Body of pancreas (tissue), 4 donors: ENCODE measurements around the gene MAN2B1. TPM values are rescaled to one million over a fixed set of nuclear protein-coding genes. Genes with fewer than 3 reads are reported as not detected.
"Not testable (repeated sequence)": the region's sequence is repeated elsewhere in the genome, so short reads cannot be mapped to it uniquely, and the experiment has no call there.

Experiments used
- ATAC-seq: fragments of 150-250 bp; one replicate; pipeline ENCODE4 v1.9.1; 2016
- DNase-seq, 4 donors: peaks; one replicate each; pipeline ENCODE4 v3.0.0-alpha.2; 2019
- H3K27ac ChIP-seq, 4 donors: fragments of 200-600 bp; sonication (generic); 1 replicate in 3 of 4; 2 replicates in 1 of 4; pipeline versions ENCODE4 v1.5.1 to v1.6.1; 2016 to 2019; ENCODE audit warnings: mild to moderate bottlenecking in 1 of 4, mixed read lengths in 1 of 4, moderate library complexity in 1 of 4
- H3K27me3 ChIP-seq, 2 donors: fragments of 200-600 bp; sonication (generic); one replicate each; pipeline ENCODE4 v1.6.0; 2016; ENCODE audit warnings: mild to moderate bottlenecking in 1 of 2
- H3K36me3 ChIP-seq, 2 donors: fragments of 200-600 bp; sonication (generic); replicated peaks in 1 of 2; 2 replicates each; pipeline ENCODE4 v1.5.1; 2016; ENCODE audit warnings: low read depth in 2 of 2; ENCODE audit not compliant: insufficient read depth in 1 of 2
- H3K4me1 ChIP-seq: fragments of 200-600 bp; sonication (generic); one replicate; pipeline ENCODE4 v1.6.0; 2016
- H3K4me3 ChIP-seq, 2 donors: fragments of 200-600 bp; sonication (generic); 1 replicate in 1 of 2; 2 replicates in 1 of 2; pipeline ENCODE4 v1.5.1; 2016 to 2019
- H3K9me3 ChIP-seq, 3 donors: fragments of 200-600 bp; sonication (generic); 1 replicate in 2 of 3; 2 replicates in 1 of 3; pipeline ENCODE4 v1.5.1; 2016
- POLR2A ChIP-seq, 3 donors: fragments of 450-650 bp; IDR thresholded peaks; one replicate each; pipeline ENCODE4 v1.6.1; 2016; ENCODE audit warnings: antibody characterized with exemption in 3 of 3, mild to moderate bottlenecking in 2 of 3
- WGBS, 2 donors: methylation state at CpG; one replicate each; pipeline ENCODE4 v1.1.5; 2017; 5-methylcytosine and 5-hydroxymethylcytosine counted together
- intact Hi-C: fragments of 100-400 bp; cut with DNase I; formaldehyde crosslinking; loops from one replicate; pipeline ENCODE4 v1.15.1; 2023
- total RNA-seq, 2 donors: library from RNA; depleted of rRNA; stranded (reverse); fragments of >200 nt; gene quantifications; one replicate each; pipeline ENCODE4 v1.1.0, GENCODE V29; 2016
- TF ChIP-seq, protein P1 (sequence below), 7 experiments: fragments of 450-650 bp in 4 of 7; fragments of 200-600 bp in 3 of 7; sonication (generic) in 3 of 7; IDR thresholded peaks; one replicate each; pipeline ENCODE4 v1.5.1; 2016 to 2019; ENCODE audit warnings: antibody characterized with exemption in 7 of 7

The MAN2B1 gene
- total RNA-seq, 2 donors from 2014 or later: 30.0 to 48.0 TPM

DNA sequence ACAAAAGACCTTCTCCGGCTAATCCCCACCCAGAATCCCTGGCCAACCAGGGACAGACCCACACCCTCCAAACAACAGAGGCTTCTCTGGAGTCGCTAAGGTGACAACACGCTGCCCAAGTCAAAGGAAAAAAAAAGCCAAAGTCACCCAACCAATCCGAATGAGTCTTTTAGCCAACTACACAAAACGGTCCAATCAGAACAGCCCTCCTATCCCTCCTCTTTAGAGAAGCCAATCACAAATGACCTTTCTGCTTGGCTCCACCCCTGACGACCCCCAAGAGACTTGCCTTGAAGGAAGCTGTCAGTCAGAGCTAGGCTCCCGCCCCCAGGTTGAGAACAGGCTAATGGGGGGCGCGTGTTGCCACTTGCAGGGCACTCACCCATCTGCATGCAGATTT, 36.5 kb upstream of the MAN2B1 start:
- TF ChIP-seq POLR2A (IDR thresholded peaks at IDR 0.05): no peak
- TF ChIP-seq, protein P1, sequence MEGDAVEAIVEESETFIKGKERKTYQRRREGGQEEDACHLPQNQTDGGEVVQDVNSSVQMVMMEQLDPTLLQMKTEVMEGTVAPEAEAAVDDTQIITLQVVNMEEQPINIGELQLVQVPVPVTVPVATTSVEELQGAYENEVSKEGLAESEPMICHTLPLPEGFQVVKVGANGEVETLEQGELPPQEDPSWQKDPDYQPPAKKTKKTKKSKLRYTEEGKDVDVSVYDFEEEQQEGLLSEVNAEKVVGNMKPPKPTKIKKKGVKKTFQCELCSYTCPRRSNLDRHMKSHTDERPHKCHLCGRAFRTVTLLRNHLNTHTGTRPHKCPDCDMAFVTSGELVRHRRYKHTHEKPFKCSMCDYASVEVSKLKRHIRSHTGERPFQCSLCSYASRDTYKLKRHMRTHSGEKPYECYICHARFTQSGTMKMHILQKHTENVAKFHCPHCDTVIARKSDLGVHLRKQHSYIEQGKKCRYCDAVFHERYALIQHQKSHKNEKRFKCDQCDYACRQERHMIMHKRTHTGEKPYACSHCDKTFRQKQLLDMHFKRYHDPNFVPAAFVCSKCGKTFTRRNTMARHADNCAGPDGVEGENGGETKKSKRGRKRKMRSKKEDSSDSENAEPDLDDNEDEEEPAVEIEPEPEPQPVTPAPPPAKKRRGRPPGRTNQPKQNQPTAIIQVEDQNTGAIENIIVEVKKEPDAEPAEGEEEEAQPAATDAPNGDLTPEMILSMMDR (IDR thresholded peaks at IDR 0.05): no peak
- peak; percentile 16 for ATAC-seq
- peaks cover 20 to 36% of the 10 kb centered on the region in 2 donors for H3K36me3 ChIP-seq
- DNase-seq: no peak
- no peak overlapping the region for H3K4me3 ChIP-seq
- H3K27ac ChIP-seq: no peak overlapping the region
- no peaks in the 10 kb centered on the region for H3K4me1 ChIP-seq
- intact Hi-C loops: no loop called here
- WGBS, 2 donors: 73 to 80% methylated on average over 6 to 9 of the region's 9 CpGs
- H3K9me3 ChIP-seq: no peaks in the 10 kb centered on the region
- no peaks in the 10 kb centered on the region for H3K27me3 ChIP-seq

DNA sequence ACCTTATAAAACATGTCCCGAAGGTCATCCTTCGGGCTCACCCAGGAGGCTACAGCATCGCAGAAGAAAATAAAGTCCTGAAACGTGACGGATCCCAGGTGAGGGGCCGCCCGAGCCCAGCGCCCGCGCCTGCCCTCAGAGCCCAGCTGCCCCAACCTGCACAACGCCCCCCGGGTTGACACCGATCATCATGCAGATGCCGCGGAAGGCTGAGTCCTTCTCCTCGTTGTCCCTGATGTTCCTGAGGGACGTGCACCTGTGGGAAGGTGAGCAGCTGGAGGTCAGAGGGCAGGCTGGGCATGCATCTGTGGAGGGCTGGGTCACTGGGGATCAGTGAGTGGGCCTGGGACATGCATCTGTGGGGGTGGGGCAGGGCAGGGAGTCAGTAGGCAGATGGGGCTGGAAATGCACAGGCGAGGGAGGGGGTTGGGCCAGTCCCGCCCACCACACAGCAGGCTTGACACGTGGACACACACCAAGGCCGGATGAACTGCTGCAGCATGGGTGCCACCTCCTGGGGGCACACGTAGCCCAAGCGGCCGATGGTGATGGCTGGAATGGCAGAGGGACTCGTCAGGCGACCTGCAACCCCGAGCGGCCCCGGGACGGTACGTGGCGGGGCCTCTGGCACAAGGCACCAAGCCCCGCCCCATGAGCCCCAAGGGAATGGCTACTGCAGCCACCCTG, 35.2 kb upstream of the MAN2B1 start:
- H3K27ac ChIP-seq: no peak overlapping the region
- ATAC-seq: no peak
- intact Hi-C loops: no loop called here
- H3K4me3 ChIP-seq: no peak overlapping the region
- H3K27me3 ChIP-seq: no peaks in the 10 kb centered on the region
- WGBS, 2 donors: 83 to 85% methylated on average over 19 to 26 of the region's 33 CpGs
- H3K4me1 ChIP-seq: peaks cover 6% of the 10 kb centered on the region
- H3K9me3 ChIP-seq: no peaks in the 10 kb centered on the region
- no peak for DNase-seq
- peaks cover 20 to 36% of the 10 kb centered on the region in 2 donors for H3K36me3 ChIP-seq
- TF ChIP-seq, protein P1 (IDR thresholded peaks at IDR 0.05): no peak
- no peak for TF ChIP-seq POLR2A (IDR thresholded peaks at IDR 0.05)

DNA sequence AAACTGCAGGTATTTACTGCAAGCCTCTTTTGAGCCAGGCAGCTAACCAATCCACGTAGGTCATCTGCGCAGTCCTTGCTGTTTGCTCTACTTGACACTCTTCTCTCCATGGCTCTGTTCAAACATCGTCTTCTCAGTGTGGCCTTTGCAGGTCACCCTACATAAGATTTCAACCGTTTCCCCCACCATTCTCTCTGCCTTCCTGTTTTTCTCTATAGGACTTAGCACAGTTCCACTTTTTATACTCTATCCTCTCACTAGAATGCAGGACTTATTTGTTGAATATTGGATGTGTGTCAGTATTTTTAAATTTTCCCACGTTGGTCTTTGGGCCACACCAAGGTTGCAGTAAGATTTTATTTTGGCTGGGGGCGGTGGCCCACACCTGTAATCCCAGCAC, 31.6 kb upstream of the MAN2B1 start:
- ATAC-seq (no peak), DNase-seq (no peak)
- H3K4me1 ChIP-seq: peaks cover 20% of the 10 kb centered on the region
- no peak overlapping the region for H3K27ac ChIP-seq
- H3K36me3 ChIP-seq: peaks cover 6 to 17% of the 10 kb centered on the region in 2 donors
- no peaks in the 10 kb centered on the region for H3K9me3 ChIP-seq
- WGBS, 2 donors: 75 to 85% methylated on average over 6 of the region's 6 CpGs
- TF ChIP-seq POLR2A (IDR thresholded peaks at IDR 0.05): no peak
- TF ChIP-seq, protein P1 (IDR thresholded peaks at IDR 0.05): no peak
- H3K27me3 ChIP-seq: no peaks in the 10 kb centered on the region
- intact Hi-C loops: no loop called here
- no peak overlapping the region for H3K4me3 ChIP-seq

DNA sequence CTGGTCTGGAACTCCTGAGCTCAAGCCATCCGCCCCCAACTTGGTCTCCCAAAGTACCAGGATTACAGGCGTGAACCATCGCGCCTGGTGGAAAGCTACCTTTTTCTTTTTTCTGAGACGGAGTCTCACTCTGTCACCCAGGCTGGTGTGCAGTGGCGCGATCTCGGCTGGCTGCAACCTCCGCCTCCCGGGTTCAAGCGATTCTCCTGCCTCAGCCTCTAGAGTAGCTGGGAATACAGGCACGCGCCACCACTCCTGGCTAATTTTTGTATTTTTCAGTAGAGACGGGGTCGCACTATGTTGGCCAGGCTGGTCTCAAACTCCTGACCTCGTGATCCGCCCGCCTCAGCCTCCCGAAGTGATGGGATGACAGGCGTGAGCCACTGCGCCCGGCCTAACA, 30.9 kb upstream of the MAN2B1 start:
- H3K4me3 ChIP-seq, H3K27ac ChIP-seq, H3K9me3 ChIP-seq, ATAC-seq, intact Hi-C loops, DNase-seq, H3K27me3 ChIP-seq: not testable (repeated sequence)
- Histone ChIP-seq H3K4me1 (peaks cover 20% of the 10 kb centered on the region), H3K36me3 (peaks cover 6 to 13% of the 10 kb centered on the region in 2 donors)
- 96 to 97% methylated on average over 22 of the region's 22 CpGs for WGBS, 2 donors

DNA sequence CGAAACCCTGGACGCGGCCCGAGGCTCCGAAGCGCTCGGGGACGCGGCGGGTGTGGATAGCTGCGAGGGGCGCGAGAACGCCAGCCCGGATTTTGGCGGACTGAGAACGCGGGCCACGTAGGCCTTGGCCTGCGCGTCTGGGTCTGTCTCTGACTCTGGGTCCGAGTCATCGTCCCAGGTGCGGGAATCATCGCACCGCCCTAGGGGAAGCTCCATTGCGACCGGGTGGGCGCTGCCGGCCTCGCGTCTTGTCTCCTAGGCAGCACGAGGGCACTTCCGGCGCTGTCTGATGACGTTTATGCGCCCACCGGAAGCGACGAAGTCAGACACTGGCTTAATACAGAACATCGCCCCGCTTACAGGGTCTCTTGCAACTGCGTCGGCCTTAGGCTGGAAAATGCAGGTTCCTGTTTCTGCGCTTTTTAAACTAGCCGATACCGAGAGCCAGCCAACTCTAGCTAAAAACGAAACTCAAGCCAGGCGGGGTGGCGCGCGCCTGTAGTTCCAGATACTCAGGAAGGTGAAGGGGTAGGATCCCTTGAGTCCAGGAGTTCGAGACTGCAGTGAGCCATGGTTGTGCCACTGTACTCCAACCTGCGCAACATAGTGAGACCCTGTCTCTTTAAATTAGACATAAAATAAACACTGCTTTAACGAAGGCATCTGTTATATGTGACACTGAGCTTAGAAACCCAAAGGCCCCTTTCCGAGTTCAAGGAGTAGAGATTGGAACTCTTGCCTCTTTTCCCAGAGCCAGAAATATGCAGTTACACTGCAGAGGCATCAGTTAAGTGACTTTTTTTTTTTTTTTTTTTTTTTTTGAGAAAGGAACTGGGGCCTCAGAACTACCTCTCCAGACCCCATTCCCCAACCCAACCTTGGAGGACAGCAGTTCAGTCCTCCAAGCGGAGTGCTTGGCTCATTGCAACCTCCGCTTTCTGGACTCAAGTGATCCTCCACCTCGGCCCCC, 30.1 kb upstream of the MAN2B1 start, which contains the start of gene FBXW9:
FBXW9 (minus strand) TSS at position 266 of the 970 bp plus-strand sequence; CDS start at position 216, 50 bp downstream.
- H3K4me3 ChIP-seq: peak within 1 kb of the TSS; percentile 54 to 94
- WGBS, 2 donors: 6 to 10% methylated on average over 33 to 59 of the region's 59 CpGs
- H3K27me3 ChIP-seq: no peaks in the 10 kb centered on the region
- peak within 1 kb of the TSS; percentile 54 to 89 (median 80) for H3K27ac ChIP-seq
- H3K4me1 ChIP-seq: peaks cover 20% of the 10 kb centered on the region
- TF ChIP-seq, protein P1 (IDR thresholded peaks at IDR 0.05): no peak
- TF ChIP-seq POLR2A (IDR thresholded peaks at IDR 0.05): peak; percentile 24 to 73 (median 71)
- intact Hi-C loops: no loop called here
- ATAC-seq: peak; percentile 93
- H3K9me3 ChIP-seq: no peaks in the 10 kb centered on the region
- H3K36me3 ChIP-seq: peaks cover 6 to 8% of the 10 kb centered on the region in 2 donors
- peak; percentile 95 to 98 (median 97) for DNase-seq
